Left lung (tissue), 10 donors: Measurements from ENCODE around the gene RBFOX1. TPM values are rescaled to one million over a fixed set of nuclear protein-coding genes. Genes with fewer than 3 reads are reported as not detected.

Experiments used
- ATAC-seq: fragments of 200-7000 bp; cut with Tn5 transposase; one replicate; pipeline ENCODE4 v1.9.1; 2020; ENCODE audit warnings: moderate library complexity
- DNase-seq, 4 donors: peaks; one replicate each; pipeline ENCODE4 v3.0.0-alpha.2; 2013 to 2020
- H3K27ac ChIP-seq, 2 donors: fragments of 200-600 bp; sonication (generic) in 1 of 2; one replicate each; pipeline versions ENCODE4 v1.5.0 to v1.8.0; 2020 to 2021
- H3K27me3 ChIP-seq, 2 donors: fragments of 200-600 bp; sonication (generic) in 1 of 2; one replicate each; pipeline versions ENCODE4 v1.5.0 to v1.8.0; 2020 to 2021
- H3K36me3 ChIP-seq, 2 donors: fragments of 200-600 bp; sonication (generic) in 1 of 2; one replicate each; pipeline versions ENCODE4 v1.5.0 to v1.8.0; 2020 to 2021
- H3K4me1 ChIP-seq, 2 donors: fragments of 200-600 bp; one replicate each; pipeline ENCODE4 v1.8.0; 2021
- H3K4me3 ChIP-seq, 2 donors: fragments of 200-600 bp; sonication (generic) in 1 of 2; one replicate each; pipeline versions ENCODE4 v1.5.0 to v1.8.0; 2020 to 2021; ENCODE audit warnings: mild to moderate bottlenecking in 1 of 2
- H3K9me3 ChIP-seq, 2 donors: fragments of 200-600 bp; sonication (generic) in 1 of 2; one replicate each; pipeline versions ENCODE4 v1.5.0 to v1.8.0; 2020 to 2021
- CTCF ChIP-seq, 2 donors: fragments of 200-600 bp; sonication (generic) in 1 of 2; IDR thresholded peaks; one replicate each; pipeline versions ENCODE4 v1.5.0 to v1.8.0; 2021; ENCODE audit warnings: antibody characterized with exemption in 2 of 2
- intact Hi-C, 2 donors: fragments of 100-400 bp; cut with DNase I; formaldehyde crosslinking; loops; one replicate each; pipeline versions ENCODE4 v1.11.2 to v1.14.2; 2022
- polyA plus RNA-seq, 6 donors: library from polyadenylated mRNA; unstranded; fragments of 120-200 nt; gene quantifications; one replicate each; pipeline ENCODE4 v1.2.1, GENCODE V29; 2013; ENCODE audit not compliant: insufficient read length in 6 of 6
- total RNA-seq, 2 donors: library from RNA; stranded (reverse); fragmentation: NEBNext Ultra II Directional; extraction: Animal tissue kit (Norgen Biotek cat#: 25700); gene quantifications; one replicate each; pipeline ENCODE4 v1.2.1, GENCODE V29; 2021
- donor health status: DM: no; HTN: yes; CAD: no.
- donor health status: DM: no; HTN: no; CAD: no.

The RBFOX1 gene
- total and polyA plus RNA-seq, 8 donors, result 0.41 to 1.7 (median 0.91) TPM; not detected in 2

GRCh38 chr16:7381671-7382070 is 49.0 kb downstream of the RBFOX1 start:
- intact Hi-C loops, result no loop called here
- H3K4me3 ChIP-seq, result no peak overlapping the region
- no peak for ATAC-seq
- no peaks in the 10 kb centered on the region for H3K36me3 ChIP-seq
- DNase-seq, result no peak
- TF ChIP-seq CTCF (IDR thresholded peaks at IDR 0.05), result no peak
- H3K27me3 ChIP-seq, result no peaks in the 10 kb centered on the region
- no peaks in the 10 kb centered on the region for H3K4me1 ChIP-seq
- H3K27ac ChIP-seq, result no peak overlapping the region
- H3K9me3 ChIP-seq, result no peaks in the 10 kb centered on the region

- H3K27ac ChIP-seq, result no peak overlapping the region
- ATAC-seq, result no peak
- H3K4me1 ChIP-seq, result no peaks in the 10 kb centered on the region
- no peaks in the 10 kb centered on the region for H3K27me3 ChIP-seq
- no peaks in the 10 kb centered on the region for H3K9me3 ChIP-seq
- intact Hi-C loops, result no loop called here
- H3K36me3 ChIP-seq, result no peaks in the 10 kb centered on the region
- H3K4me3 ChIP-seq, result no peak overlapping the region
- no peak for DNase-seq
- TF ChIP-seq CTCF (IDR thresholded peaks at IDR 0.05), result no peak
Observed at GRCh38 chr16:7382521-7382920, 49.9 kb downstream of the RBFOX1 start.

- Histone ChIP-seq H3K9me3 (peaks cover 0 to 9% of the 10 kb centered on the region in 2 donors), H3K36me3 (no peaks in the 10 kb centered on the region), H3K4me1 (no peaks in the 10 kb centered on the region), H3K4me3 (no peak overlapping the region), H3K27me3 (no peaks in the 10 kb centered on the region), H3K27ac (no peak overlapping the region)
- TF ChIP-seq CTCF (IDR thresholded peaks at IDR 0.05), result no peak
- intact Hi-C loops, result no loop called here
- ATAC-seq, result no peak
- DNase-seq, result no peak
Observed at GRCh38 chr16:7390974-7391373, 58.3 kb downstream of the RBFOX1 start.

GRCh38 chr16:7391694-7392093 is 59.0 kb downstream of the RBFOX1 start:
- Histone ChIP-seq H3K4me3 (no peak overlapping the region), H3K4me1 (no peaks in the 10 kb centered on the region), H3K27ac (no peak overlapping the region), H3K9me3 (peaks cover 0 to 9% of the 10 kb centered on the region in 2 donors), H3K27me3 (no peaks in the 10 kb centered on the region), H3K36me3 (no peaks in the 10 kb centered on the region)
- TF ChIP-seq CTCF (IDR thresholded peaks at IDR 0.05), result no peak
- intact Hi-C loops, result no loop called here
- ATAC-seq (no peak), DNase-seq (no peak)

GRCh38 chr16:7392206-7392605 is 59.6 kb downstream of the RBFOX1 start:
- H3K27ac ChIP-seq, result no peak overlapping the region
- no peak for ATAC-seq

More at GRCh38 chr16:7392206-7392605, 59.6 kb downstream of the RBFOX1 start:
- intact Hi-C loops, result no loop called here
- no peak for TF ChIP-seq CTCF (IDR thresholded peaks at IDR 0.05)
- Histone ChIP-seq H3K9me3 (peaks cover 0 to 9% of the 10 kb centered on the region in 2 donors), H3K36me3 (no peaks in the 10 kb centered on the region), H3K4me3 (no peak overlapping the region), H3K27me3 (no peaks in the 10 kb centered on the region), H3K4me1 (no peaks in the 10 kb centered on the region)
- DNase-seq, result no peak
